ENCODE measurements around the gene MUC6.

The MUC6 gene

DNA sequence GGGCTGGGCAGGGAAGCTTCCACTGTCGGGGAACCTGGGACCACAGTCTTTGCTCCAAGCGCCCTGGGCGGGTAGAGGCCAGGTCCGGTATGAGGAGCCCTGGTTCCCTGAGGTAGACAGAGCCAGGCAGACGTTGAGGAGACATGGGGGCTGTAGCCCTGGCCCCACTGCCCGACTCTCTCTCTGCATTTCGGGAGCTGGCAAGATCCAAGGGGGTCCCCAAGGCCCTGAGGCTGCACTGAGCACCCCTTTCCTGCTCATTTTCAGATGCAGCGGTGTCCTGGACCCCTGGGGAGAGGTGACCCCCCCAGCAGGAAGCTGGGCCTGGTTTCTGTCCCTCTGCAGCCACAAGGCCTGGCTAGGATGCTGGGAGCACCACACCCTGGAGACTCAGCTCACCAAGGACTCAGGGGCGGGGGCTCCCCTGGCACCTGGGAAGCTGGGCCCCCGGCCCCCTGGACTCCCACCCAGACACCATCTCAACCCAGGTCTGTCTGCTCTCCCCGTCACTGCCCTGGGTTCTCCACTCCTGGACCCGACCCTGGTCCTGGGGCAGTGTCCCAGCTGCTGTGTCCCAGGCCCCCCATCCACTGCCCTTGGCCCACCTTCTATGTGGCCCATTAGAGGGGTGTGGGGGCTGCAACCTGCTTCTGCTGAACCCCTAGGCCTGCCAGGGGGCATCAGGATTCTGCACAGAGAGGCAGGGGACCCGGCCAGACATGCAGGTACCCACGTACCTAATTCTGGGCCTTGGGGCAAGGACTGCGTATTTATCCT lies 15.0 kb upstream of the MUC6 start:
- DNase-seq (ENCODE audit: low read depth in 2 of 2): no peak

DNA sequence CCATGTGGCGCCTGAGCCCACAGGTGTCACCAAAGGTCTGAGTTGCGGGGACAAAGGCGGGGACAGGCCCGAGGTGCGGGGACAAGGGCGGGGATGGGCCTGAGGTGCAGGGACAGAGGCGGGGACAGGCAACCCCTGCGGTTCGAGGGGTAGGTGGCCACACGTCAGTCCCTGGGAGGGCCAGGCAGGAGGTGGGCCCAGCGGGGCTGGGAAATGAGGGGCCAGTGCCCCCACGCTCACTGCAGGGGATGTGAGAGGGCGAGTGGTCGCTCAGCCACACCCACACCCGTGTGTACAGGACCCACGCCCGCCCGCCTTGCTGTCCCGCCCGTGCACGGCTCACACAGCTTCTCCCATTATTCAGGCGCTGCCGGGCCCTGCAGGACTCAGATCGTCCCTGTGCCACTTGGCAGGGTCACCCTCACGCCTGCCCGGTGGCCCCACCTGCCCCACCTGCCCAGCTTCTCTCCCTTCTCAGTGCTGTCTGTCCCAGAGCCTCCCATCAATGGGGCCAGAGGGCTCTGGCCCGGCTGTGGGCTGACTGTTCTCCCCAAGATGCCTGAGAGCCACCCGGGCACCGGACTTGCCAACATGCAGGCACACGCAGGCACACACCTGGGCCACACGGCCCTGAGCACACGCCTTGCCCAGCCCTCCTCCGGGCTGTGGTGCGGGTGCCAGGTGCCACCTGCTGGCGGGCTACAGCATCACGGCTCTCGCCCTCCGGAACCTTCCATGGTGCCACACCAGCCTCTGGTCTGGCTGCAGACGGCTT lies 14.2 kb upstream of the MUC6 start:
- DNase-seq (ENCODE audit: low read depth in 2 of 2): peak; percentile 34 to 35

DNA sequence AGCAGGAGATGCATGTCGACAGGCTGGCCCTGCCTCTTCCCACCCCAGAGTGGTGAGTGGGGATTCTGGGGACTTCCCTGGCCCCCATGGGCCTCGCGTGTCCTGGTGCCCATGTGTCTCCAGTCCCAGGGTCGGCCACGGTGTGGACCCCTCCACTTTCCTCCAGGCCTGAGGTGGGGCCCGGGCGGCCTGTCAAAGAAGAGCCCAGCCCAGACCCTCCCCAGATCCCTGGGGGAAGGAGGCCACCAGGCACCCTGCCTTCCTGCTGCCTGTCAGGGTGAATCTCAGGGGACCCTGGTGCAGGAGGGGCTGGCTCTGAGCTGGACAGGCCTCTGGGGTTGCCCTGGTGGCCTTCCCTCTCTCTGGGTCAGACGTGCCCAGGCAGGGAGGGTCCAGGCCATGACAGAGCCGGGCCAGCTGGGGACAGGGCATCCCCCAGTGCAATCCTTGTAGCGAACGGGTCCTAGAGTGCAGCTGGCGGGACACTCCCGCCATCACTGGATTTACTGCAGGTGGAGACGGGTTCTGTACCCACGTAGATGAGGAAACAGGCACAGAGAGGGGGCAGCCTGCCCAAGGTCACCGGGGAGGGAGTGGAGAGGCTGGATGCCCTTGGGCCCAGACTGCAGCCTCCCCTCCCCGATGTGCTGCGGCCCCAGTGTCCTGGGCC lies 13.5 kb upstream of the MUC6 start:
- DNase-seq (ENCODE audit: low read depth in 2 of 2): no peak

DNA sequence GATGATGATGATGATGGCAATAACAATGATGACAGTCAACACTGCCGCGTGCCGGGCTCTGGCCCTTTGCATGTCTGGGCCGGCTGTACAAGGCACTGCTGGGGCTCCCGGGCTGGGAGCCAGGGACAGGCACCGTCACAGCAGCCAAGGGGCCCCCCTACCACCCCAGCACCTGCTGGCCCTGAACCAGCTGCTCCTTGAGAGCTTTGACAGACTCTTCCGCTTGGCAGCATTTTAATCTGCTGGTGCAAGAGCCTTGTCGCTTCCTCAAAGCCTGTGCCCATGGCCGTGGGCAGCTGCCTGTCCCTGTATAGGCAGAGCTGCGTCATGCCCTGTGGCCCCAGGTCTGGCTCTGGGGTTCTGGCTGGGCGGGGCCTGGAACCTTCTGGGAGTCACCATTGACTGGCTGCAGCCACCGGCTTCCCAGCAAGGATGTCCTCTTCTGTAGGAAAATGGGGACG lies 12.9 kb upstream of the MUC6 start:
- no peak for DNase-seq (ENCODE audit: low read depth in 2 of 2)

DNA sequence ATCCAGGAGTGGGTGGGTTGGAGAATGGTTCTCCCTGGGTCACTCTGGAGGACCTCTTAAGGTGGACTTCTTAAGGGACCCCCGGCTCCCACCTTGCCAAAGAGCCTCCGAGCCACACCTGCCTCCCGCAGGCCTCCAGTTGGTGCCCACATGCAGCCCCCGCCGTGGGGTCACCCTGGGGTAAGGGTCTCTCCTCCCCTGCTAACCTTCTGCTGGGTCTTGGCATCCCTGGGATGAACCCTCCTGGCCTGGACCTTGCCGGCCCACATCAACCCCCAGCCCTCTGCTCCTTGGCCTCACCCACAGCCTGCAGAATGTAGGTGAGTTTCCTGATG lies 12.5 kb upstream of the MUC6 start:
- no peak for DNase-seq (ENCODE audit: low read depth in 2 of 2)

DNA sequence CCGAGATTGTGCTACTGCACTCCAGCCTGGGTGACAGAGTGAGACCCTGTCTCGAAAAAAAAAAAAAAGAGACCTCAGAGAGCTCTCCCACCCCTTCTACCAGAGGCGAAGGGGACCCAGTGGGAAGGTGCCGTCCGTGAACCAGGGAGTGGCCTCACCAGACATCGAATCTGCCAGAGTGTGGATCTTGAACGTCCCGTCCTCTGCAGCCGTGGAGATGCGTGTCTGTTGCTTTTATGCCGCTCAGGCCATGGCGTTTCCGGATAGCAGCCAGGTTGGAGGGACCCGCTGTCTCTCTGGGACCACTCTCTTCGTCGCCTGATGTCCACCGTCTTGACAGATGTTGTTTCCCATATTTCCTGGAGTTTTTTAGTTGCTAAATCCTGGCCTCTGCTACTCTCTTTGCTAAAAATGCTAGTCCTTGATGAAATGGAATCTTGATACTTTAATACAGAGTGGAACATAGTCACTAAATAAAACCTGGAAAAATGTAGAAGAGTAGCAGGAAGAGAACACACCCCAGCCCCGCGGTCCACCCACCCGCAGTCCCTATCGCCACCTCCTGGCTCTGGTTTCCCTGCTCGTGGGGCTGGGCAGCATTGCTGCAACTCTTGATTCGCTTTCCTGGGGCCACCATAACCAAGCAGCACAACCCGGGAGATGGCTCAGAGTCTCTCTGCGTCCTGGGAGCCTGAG lies 12.0 kb upstream of the MUC6 start:
- DNase-seq (ENCODE audit: low read depth in 2 of 2): no peak

DNA sequence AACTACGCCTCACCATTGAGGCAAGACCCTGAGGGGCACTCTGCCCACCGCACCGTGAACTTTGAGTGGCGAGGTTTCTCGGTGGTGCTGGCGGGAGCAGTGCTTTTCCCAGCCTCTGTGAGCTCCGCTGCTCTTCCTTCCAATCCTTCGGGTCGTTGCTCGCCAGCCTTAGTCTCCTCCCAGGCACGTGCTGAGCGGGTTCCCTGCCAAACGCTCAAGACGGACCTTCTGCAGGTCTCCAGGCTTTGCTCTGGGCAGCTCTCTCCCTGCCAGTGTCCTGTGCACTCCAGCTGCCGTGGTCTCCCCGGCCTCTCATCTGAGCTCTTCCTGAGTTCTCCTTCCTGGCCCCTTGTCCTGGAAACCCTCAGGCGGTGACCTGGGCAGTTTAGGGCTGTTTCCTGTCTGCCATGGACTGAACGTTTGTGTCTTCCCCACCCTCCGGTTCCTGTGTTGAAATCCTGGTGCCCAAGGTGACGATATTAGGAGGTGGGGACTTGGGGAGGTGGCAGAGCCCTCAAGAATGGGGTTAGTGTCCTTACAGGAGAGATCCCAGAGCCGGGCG lies 11.2 kb upstream of the MUC6 start:
- no peak for DNase-seq (ENCODE audit: low read depth in 2 of 2)

DNA sequence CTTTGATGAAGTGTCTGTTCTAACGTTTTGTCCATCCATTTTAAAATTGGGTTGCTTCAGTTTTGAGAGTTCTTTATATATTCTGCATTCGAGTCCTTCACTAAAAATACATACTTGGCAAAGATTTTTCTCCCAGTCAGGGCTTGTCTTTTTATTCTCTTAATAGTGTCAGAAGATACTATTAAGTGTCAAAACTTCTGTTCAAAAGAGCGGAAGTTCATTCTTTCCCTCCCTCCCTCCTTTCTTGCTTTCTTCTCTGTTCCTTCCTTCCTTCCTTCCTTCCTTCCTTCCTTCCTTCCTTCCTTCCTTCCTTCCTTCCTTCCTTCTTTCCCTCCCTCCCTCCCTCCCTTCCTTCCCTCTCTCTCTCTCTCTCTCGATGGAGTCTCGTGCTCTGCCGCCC lies 7.6 kb upstream of the MUC6 start:
- DNase-seq (ENCODE audit: low read depth in 2 of 2): no peak

DNA sequence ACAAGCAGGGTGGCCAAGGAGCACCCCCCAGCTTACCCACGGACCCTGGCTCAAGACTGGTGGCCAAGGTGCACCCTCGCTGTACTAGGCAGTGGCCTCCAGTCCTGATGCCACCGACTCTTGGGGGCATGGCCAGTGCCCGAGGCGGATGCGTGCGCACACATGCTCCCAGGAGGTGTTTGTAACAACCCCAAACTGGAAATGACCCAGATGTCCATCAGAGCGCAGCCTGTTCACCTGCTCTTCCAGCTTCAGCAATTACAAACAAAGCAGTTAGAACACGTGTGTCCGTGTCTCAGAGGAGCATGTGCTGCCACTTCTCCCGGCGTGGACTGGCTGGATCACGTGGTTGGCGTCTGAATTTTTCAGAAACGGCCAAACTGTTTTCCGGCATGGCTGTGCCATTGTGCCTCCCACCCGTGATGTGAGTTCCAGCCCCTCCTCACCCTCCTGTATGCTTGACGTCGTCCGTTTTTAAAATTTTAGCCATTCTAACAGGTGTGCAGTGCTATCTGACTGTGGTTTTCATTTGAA lies 7.1 kb upstream of the MUC6 start:
- DNase-seq (ENCODE audit: low read depth in 2 of 2): no peak

DNA sequence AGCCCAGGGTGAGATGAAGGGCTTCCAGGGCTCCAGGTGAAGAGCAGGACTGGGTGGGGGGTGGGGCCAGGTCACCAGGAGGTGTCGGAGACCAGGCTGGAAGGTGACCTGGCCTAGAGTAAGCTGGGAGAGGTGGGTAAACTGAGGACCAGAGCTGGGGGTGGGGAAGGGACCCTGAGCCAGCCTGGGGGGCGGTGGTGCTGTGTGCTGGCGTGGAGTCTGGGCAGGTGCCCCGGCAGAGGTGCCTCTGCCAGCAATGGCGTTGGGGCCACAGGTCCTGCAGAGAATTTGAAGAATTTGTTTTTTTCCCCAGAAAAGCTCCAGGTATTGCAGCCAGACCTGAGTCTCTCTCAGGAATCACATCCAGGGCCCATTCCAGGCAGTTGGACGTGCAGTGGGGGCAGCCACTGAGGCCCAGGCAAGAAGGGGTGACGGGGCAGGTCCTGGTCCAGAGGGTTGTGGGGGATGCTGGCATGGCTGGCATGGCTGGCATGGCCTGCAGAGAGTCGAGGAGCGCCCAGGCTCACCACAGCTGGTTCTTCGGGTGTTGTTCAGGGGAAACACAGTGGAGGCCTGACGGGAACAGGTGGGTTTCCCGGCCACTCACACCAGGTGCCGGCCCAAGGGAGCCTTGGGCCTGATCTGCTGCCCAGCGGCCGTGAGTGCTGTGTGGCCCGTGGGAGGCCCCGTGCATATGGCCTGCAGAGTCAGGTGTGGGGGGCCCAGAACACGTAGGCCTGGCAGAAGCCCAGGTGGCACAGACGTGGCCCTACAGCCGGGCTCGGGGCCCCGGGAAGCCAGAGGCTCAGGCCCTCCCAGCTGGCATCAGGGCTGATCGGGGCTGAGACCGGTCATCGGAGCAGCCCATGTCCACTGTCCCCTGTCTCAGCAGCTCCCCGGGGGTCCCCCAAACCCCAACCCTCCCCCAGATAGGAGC lies 6.4 kb upstream of the MUC6 start:
- no peak for DNase-seq (ENCODE audit: low read depth in 2 of 2)

DNA sequence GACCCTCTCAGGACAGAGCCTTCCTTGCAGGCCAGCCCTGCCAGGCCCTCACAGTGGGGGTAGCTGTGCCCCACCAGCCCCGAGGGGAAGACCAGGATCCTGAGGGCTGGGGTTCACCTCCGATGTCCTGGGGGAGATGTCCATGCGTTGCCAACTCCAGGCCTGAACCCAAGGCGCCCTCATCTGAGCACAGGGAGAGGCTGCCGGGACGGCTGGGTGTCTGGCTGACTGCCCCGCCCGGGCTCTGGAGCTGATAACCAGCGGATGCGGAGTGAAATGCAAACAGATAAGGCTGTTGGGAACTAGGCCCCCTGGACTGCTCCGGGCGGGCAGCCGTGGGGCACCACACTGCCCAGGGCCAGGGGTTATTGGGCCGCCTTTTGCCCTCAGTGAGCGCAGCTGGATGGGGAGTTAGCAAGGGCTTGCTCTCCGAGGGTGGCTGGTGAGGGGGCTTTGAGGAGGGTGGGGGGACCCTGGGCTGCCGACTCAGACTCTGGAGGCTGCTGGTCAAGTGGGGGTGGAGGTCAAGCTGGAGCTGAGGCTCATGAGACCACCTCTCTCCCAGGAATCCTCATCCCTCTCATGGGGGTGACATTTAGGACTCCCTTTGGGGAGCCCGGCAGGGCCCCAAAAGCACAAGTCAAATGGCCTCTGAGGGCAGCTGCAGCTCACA lies 5.6 kb upstream of the MUC6 start:
- DNase-seq (ENCODE audit: low read depth in 2 of 2): no peak

DNA sequence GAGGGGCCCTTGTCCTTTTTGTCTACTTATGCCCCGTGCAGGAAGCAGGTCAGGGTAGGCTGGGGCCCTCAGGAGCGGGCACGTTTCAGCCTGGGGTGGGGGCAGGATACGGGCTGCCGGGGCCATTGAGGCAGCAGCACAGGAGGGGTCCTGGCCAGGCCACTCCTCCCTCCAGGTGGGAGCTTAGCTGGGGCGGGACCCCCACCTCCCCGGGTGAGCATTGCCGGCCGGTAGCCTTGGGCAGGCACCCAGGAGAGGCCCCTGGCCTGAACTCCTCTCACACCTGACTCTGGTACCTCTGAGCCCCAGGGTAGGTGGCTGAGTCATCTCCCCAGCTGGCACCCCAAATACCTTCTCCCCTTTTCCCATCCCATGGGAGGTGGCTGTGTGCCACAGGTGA lies 5.0 kb upstream of the MUC6 start:
- no peak for DNase-seq (ENCODE audit: low read depth in 2 of 2)

DNA sequence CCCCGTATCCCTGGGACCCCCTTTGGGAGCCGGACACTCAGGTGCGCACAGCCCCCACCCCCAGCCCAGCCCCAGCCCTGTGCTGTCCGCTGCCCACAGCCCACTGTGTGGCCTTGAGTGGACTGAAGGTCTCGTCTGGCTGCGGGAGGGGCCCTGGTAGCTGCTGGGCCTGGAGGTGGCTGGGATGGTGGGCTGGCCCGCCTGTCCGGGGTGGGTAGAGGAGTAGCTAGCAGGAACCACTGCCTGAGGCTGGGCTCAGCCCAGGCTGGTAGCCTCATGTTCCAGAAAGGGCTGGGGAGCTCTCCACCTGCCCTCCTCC lies 4.6 kb upstream of the MUC6 start:
- DNase-seq (ENCODE audit: low read depth in 2 of 2): no peak

DNA sequence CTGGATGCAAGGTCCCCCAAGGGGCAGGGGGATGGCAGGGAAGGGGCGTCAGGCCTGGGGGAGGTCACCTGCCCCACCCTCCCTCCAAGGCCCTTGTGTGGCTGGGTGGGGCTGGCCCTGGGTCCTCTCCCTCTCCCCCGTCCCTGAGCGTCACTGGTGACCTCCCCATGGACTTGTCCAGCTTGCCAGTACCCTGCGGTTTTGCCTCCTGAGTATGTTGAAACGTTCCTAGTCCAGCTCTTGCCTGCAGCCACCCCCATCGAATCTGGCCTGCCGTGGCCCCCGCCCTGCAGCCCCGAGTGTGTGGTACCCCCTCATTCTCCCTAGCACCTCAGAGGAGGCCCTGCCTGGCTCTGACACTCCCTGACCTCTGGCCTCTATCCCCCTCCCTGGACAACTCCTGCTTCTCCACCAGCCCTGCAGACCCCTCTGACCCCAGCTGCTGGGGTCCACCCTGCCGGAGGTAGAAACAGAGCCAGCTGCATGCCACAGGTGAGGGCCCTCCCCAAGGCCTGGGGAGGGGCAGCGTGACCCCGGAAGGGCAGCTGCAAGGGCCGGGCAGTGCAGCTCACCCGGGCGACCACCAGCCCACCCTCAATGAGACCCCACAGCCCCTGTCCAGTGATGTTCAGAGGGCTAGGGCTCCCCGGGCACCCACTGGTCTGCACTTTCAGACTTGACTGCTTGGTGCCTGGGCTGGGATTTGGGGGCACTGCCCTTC lies 4.1 kb upstream of the MUC6 start:
- DNase-seq (ENCODE audit: low read depth in 2 of 2): no peak

DNA sequence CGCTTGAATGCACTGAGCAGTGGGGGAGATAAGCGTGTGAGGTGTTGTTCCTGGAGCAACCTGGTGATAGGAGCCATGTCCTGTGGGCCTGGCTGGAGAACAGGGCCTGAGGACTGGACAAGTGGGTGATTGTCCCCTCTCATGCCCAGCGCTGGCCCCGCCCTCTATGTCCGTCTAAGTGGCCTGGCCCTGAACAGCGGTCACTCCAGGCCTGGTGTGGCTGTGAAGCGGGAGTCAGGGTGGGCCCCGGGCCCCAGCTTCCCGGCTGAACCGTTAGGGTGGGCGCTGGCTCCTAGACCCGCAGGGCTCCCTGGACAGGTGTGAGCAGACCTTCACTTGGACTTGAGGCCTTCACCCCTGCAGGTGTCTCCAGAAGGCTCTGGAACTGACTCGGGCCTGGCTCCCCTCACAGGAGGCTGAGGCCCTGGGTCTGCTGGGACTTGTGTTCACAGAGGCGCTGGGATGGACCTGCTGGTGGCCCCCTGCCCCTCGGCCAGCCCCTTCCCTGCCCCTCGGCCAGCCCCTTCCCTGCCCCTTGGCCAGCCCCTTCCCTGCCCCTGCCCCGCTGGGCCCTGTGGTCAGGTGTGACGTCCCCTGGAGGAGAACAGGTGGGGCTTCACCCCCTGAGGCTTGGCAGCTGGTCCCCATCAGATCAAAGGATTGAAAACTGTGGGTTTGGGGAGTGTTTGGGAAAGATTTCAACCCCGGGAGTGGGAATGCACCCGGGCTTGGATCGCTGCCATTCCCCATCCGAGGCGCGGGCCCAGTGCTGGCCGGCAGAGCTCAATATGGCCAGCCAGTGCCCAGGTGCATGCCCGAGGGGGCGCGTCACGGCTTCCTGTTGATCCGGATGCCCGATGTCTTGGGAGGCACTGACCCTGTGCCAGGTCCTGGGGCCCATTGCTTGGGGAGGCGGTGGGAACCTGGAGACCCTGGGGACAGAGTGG lies 3.2 kb upstream of the MUC6 start:
- no peak for DNase-seq (ENCODE audit: low read depth in 2 of 2)

DNA sequence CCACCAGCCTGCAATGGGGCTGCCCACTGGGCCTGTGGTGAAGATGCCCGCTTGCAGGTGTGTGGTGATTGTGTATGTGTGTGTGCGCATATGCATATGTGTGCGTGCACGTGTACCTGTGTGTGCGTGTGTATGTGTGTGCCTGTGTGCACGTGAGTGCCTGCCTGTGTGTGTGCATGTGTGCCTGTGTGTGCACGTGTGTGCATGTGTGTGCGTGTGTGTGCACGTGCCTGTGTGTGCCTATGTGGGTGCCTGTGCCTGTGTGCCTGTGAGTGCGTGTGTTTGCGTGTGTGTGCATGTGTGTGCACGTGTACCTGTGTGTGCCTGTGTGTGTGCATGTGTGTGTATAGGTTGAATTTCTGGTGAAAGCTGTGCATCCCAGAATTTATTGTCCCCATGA lies 2.4 kb upstream of the MUC6 start:
- no peak for DNase-seq (ENCODE audit: low read depth in 2 of 2)

DNA sequence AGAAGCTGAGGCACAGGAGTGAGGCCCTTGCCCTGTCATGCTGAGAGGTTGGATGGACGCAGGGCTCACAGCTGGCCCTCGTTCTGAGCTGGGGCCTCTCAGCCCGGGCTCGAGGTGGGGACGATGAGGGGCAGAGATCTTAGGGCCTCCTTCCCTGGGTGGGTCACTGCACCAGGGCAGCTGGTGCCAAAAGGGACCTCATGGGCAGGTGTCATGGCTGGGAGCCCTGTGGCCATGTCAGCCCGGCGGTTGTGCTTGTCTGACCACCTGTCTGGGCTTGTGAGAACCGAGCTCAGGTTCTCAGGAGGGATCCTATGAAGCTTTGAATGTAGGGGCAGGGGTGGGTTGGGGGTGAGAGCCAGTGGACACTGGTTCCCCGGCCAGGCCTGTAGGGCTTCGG lies 1.8 kb upstream of the MUC6 start:
- no peak for DNase-seq (ENCODE audit: low read depth in 2 of 2)

DNA sequence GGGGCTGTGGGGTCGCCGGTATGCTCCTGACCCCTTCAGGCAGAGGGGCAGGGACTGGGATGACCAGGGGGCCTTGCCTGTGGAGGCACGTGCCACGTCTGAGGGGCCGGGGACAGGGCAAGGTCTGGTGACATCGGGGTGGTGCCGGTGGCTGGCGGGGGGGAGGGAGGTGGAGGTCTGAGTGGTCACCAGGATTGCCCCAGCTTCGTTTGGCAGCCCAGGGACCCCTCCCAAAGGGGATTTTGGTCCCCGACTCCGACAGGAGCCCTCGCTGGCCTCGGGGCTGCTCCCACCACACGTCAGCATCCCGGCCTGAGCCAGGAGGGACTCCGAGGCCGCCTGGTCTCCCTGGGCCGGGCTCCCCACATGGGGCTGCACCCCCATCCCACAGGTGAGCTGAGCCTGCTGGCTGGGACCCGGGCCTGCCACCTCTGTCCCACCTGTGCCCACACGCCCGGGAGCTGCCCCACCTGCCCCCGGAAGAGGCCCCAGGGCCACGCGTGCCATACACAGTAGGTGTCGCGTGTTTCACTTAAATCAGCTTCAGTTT lies 1.1 kb upstream of the MUC6 start:
- DNase-seq (ENCODE audit: low read depth in 2 of 2): no peak

Measured in stimulated activated CD8-positive, alpha-beta memory T cell treated with anti-CD3 and anti-CD28 coated beads, Interleukin-15, amount 100 ng/mL, for 4 hours (primary cell).